Activated CD8-positive, alpha-beta memory T cell treated with anti-CD3 and anti-CD28 coated beads for 1 hour (primary cell): ENCODE results near the gene TOPAZ1.

Experiments used
- DNase-seq, 2 donors: peaks; one replicate each; pipeline ENCODE4 v3.0.0-alpha.2; 2020; ENCODE audit warnings: low read depth in 1 of 2; ENCODE audit errors: extremely low read depth in 1 of 2

TOPAZ1 gene

GRCh38 chr3:44241706-44242105 lies at the start of gene TOPAZ1:
Gene TOPAZ1 (plus strand): TSS chr3:44241886. CDS start chr3:44242054, 168 bp downstream.
- no peak for DNase-seq

DNA sequence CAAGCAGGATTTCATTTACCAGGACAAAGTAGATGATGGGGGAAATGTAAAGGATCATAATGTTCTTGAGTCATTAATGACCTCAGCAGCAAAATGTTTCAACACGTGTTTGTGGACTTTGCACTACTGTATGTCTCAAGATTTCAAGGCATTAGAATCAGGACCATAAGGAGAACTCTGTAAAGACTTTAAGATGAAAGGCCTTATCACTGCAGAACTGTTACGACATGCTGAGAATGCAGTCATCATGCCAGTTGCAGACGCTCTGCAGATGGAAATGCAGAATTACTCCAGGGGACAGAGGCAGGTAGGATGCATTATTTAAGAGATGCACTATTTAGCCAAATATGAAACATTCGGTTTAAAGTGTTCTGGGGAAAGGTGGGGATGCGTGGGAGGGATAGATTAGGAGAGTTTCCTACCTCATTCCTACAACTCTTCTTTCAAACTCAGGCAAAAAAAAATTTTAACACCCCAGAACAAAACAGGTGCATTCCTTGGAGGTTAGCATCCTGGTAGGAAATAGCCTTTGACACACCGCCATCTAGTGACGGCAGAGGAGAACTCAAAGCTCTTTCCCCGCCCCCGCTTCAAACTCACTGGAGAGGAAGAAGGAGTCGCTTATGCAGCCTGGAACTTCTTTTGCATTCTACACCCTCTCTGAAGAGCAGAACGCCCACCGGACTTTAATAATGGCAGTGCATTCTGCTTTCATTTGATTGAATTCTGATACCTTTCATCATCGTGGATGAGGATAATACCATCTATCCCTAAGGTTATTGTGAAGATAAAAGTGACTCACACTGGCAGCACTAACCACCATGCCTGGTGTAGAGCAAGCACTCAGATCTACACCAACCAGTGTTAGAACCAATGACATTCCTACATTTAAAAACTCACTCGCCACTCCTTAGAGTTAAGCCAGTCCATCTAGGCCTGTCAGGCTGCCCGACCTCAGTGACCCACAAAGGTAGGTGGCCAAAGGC lies 43.1 kb upstream of the TOPAZ1 start:
- peak; percentile 10 to 49 for DNase-seq

- DNase-seq: no peak
Observed at GRCh38 chr3:44206261-44206660, 35.4 kb upstream of the TOPAZ1 start.

DNA sequence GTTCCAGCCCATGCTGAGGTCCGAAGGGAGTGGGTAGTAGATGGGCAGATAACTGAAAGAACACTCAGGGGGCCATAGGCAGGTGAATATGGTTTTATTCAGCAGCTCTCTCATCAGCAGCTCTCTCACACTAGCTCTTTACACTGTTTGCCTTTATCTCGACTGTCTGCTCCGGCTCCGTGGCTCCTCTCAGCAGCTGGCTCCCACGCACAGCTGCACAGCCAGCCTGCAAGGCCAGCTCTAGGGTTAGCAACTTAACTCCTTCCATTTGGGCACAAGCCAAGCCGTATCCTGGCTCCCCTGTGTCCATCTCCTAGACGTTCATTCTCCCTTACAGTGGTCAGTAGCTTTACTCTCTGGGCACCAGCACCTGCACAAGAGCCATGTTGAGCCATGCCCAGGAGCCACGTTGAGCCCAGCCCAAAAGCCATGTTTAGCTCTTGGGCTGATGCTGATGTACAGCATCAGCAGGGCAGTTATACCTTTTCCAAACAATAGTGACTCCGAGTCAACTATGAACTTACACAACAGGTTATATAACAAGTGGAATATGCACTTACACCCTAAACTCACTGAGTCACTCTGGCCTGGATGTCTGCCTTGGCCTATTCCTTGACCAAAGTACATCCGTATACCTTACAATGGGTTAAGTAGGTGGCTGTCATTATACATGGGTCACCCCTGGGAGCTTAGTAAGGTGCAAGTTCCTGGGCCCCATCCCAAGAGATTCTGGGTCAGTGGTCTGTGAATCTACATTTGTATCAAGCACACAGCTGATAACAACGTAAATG lies 34.6 kb upstream of the TOPAZ1 start:
- DNase-seq: no peak

DNA sequence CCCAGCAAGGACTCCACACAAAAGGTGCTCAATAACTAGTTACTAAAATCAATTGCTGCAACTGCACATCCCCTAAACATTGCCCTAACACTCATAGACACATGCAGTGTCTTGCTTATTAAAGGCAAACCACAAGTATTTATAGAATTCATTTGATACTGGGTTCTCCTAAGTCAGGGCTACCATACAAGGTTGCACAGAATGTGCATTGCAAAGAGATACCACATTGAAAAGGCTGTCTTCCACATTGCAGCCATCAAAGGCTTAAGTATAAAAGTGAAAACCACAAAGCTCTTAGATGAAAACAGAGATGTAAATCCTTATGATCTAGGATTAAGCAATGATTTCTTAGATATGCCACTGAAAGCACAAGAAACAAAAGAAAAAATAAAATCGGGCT lies 33.6 kb upstream of the TOPAZ1 start:
- DNase-seq: no peak

DNA sequence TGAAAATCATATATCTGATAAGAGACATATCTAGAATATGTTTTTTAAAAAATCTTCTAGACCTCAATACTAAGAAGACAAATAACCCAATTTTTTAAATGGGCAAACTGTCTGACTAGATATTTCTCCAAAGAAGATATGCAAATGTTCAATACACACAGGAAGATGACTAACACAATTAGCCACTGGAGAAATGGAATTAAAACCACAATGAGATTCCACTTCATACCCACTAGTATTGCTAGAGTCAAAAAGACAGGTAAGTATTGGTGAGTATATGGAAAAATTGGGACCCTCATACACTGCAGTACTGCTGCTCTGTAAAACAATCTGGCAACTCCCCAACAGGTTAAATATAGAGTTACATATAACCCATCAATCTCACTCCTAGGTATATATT lies 33.1 kb upstream of the TOPAZ1 start:
- no peak for DNase-seq

DNA sequence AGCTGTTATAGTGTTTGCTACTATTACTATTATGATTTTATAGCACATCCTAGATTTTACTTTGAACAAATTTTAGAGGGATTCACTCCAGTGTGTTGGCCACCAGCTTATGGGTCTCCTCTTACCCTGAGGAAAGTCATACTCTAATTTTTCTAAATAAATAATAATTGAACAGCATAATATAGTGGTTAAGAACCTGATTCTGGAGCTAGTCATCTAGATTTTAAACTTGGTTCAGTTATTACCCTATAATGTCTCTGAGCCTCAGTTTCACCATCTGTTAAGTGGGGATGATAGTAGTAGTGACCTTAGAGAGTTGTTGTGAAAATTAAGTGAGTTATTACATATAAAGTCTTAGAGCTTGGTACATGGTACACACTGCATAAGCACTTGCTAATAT lies 30.7 kb upstream of the TOPAZ1 start:
- no peak for DNase-seq

DNA sequence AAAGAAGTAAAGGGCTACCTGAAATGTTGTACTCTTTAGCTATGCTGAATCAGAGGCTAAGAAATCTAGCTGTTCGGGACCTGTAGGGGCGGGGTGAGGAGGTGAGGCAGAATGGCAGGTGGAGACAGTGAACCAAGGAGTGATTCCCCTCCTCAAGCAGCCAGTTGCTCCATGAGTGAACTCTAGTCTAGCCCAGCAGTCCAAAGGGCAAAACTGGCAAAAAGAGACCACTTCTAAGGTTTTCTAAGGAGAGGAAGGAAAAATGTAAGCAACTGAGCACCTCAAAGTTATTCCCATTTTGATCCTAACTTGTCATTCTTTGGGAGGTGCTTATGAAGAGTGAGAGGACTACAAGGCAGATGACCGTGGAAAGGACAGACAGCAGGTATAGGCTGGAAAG lies 19.3 kb upstream of the TOPAZ1 start:
- DNase-seq: no peak

DNA sequence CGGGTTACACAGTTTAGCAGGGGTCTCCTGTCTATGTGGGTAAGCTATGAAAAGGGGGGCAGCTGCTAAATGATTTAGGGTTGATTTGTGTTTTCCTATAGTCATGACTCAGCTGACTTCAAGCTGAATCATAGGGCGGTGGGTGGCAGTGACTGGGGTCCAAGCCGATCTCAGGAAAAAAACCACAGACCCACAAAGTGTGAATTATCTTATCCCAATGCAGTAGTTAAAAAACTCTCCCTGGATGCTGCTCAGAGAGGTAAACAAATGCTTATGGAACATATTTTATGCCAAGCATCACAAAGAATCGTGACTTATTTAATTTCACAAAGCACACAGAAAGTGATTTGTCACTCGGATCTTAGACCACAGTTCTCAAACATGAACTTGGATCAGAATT lies 18.4 kb upstream of the TOPAZ1 start:
- DNase-seq: no peak

DNA sequence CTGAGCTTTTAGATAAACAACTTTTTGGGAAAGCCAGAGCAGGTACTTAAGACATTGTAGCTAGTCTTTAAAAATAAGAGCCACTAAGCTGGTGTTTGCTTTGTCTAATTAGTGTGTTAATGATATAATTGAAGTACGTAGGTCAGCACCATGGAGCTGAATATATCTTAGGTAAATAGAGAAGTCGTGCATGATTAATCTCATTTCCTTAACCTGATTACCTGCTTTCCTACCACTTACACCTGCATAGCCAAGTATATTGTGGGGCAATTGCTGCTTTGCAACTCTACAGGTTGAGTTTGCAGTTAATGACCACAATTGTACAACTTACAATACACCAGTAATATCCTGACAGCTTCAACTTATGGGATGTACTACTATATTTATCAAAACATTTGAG lies 17.6 kb upstream of the TOPAZ1 start:
- DNase-seq: no peak

DNA sequence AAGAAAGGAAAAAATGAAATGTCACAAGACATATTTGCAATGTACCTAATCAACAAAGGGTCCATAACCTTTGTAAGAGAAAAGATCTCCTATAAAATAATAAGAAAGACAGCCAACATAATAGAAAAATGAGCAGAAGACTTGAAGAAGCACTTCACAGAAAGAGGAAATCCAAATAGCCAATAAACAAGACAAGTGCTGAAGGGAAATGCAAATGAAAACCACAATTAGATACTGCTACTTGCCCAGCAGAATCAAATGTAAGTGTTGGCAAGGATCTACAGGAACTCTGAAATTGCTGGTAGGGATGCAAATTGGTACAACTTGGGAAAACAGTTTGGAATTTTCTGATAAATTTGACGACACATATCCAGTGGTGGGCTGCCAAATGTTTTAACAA lies 15.1 kb upstream of the TOPAZ1 start:
- no peak for DNase-seq

DNA sequence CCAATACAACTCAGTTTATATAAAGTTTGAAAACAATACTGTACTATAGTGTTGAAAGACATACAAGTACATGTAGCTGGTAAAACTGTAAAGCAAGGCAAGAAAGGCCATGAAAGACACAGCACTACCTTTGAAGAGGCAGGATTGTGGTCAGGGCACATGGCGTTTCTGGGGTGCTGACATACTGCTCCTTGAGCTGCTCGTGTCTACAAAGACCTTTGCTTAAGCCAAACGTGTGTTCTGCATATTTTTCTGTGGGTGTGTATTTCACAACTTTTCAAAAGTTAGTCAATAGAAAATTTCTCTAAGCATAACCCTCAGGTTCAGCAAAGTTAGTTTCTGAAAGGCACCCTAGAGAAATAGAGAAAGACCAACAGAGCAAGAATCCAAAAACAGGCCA lies 14.1 kb upstream of the TOPAZ1 start:
- DNase-seq: no peak

DNA sequence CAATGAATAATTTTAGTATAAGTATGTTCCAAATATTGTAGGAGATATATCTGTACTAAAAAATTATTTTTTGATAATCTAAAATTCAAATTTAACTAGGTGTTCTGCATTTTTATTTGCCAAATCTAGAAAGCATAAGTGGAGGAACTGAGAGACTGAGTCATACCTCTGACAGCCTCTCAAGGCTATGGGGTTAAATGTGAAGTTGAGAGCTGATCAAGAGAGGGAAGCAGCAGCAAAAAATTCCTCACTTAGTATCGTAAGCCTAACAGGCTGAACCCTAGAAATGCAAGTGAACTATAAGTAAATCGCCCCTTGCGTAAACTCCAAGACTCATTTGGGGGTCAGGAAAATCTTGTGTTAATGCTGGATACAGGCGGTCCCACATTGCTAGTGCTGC lies 12.8 kb upstream of the TOPAZ1 start:
- no peak for DNase-seq

DNA sequence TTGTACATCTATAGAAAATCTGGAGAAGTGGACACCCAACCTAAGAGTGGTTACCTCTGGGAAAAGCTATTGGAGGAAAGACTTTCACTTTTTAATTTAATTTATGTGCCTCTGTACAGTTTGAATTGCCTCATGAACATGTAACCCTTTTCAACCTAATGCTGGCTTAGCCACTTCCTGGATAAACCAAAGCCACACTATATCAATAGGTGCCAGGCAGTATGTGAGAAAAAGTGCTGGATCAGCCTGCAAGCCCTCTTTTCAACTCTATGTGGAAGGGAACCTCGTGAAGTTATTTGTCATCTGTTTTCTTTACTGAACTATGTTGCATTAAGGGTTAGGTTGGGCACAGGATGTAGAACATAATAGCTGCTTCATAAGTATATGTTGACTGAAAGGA lies 9.3 kb upstream of the TOPAZ1 start:
- no peak for DNase-seq

- DNase-seq: no peak
Observed at GRCh38 chr3:44234648-44235268, 6.9 kb upstream of the TOPAZ1 start.

DNA sequence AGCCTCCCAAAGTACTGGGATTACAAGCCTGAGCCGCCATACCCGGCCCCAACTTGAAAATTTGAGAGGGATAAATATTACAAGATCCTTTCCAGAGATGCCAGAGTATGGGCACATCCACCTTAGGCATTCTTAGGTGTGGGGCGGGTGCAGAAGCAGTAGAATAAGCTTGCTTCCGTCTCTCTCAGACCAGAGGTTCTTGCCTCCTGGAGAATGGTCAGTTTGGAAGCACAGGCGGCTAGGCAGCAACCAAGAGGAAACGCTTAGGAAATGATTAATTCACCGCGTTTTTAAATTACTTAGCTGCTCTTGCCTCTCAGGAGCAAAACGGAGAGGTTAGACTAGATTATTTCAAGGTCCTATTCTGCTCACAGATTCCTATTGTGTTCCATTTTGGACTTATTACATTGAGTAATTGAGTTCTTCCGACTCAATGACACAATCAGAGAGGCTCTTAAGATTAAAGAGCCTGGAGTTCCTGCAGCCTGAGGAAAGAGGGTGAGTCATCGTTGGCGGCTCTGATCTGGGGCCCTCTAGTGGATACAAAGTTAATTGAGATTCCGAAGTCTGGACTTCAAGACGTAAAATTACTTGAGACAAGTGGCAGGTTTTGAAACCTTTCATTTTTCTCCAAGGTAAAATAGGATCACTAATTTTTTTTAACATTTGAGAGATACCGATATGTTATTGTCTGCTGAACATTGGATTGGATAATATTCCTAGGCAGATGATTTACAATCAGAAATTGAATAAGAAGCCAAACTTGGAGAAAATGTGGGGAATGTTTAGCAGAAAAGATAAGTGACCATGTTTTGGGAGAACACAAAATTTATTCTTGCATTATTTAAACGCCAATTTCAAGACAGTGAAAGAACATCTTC lies 5.8 kb upstream of the TOPAZ1 start:
- DNase-seq: peak; percentile 17 to 25

- no peak for DNase-seq
Observed at GRCh38 chr3:44236485-44236908, 5.2 kb upstream of the TOPAZ1 start.

DNA sequence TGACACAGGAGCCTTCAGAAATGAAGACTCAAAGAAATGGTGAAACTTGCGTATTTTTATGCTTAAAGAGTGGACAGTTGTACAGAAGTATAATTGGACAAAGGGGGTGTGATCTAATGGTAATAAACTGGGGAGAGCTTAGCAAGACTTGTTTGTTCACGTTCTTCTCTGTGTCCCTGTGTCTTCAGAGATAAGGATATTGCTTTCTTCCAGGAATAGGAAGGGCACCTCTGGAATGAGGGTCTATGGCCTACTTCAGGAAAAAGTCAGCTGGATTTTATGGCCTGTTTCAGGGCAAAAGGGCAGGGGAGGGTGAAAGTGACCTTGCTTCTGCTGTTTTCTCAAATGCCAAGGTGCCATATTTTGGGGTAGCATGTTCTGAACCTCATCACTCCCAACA lies 4.5 kb upstream of the TOPAZ1 start:
- DNase-seq: no peak

GRCh38 chr3:44237665-44238064 lies 4.0 kb upstream of the TOPAZ1 start:
- no peak for DNase-seq

DNA sequence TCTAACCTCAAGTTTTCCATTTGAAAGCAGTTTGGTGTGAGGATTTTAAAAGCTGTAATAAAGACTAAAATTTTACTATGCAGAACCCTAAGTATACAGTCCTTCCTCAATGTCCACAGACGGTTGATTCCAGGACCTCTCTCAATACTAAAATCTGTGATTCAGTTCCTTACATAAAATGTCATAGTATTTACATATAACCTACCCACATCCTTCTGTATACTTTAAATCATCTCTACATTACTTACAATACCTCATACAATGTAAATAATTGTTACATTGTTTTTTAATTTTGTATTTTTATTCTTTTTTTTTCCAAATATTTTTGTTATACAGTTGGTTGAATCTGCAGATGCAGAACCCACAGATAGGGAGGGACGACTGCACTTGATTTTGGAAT lies 2.8 kb upstream of the TOPAZ1 start:
- DNase-seq: no peak
